Smooth muscle cell (in vitro differentiated cells): Measurements from ENCODE around the gene ZNF664. TPM values are rescaled to one million over a fixed set of nuclear protein-coding genes. Genes with fewer than 3 reads are reported as not detected.

Experiments
- DNase-seq: peaks from one replicate; lab custom pipeline; 2025; ENCODE audit not compliant: unreplicated experiment; lab: John Stamatoyannopoulos, UW
- H2AFZ ChIP-seq: fragments of 200-600 bp; sonication (generic); 2 replicates; pipeline ENCODE4 v1.6.0; 2016; ENCODE audit warnings: antibody characterized with exemption, low read depth, mild to moderate bottlenecking
- H3F3A ChIP-seq: fragments of 200-600 bp; sonication (generic); 2 replicates; pipeline ENCODE4 v1.6.0; 2017; ENCODE audit warnings: antibody characterized with exemption, low read depth
- H3K27ac ChIP-seq: fragments of 200-600 bp; sonication (generic); 2 replicates; pipeline ENCODE4 v1.5.1; 2016; ENCODE audit warnings: low read depth, mild to moderate bottlenecking
- H3K27me3 ChIP-seq: fragments of 200-600 bp; sonication (generic); 2 replicates; pipeline ENCODE4 v1.6.1; 2016; ENCODE audit warnings: low read depth, mild to moderate bottlenecking
- H3K36me3 ChIP-seq: fragments of 200-600 bp; sonication (generic); 2 replicates; pipeline ENCODE4 v1.5.1; 2016; ENCODE audit warnings: low read depth
- H3K4me1 ChIP-seq: fragments of 200-600 bp; sonication (generic); 2 replicates; pipeline ENCODE4 v1.5.1; 2016; ENCODE audit warnings: low read depth
- H3K4me2 ChIP-seq: fragments of 200-600 bp; sonication (generic); 2 replicates; pipeline ENCODE4 v1.6.0; 2016; ENCODE audit warnings: mild to moderate bottlenecking
- H3K4me3 ChIP-seq: fragments of 200-600 bp; sonication (generic); 2 replicates; pipeline ENCODE4 v1.5.1; 2016; ENCODE audit warnings: mild to moderate bottlenecking
- H3K79me2 ChIP-seq: fragments of 200-600 bp; sonication (generic); 2 replicates; pipeline ENCODE4 v1.6.0; 2016; ENCODE audit warnings: low read depth, mild to moderate bottlenecking
- H3K9ac ChIP-seq: fragments of 200-600 bp; sonication (generic); 2 replicates; pipeline ENCODE4 v1.6.0; 2016; ENCODE audit warnings: low read depth
- H3K9me3 ChIP-seq: fragments of 200-600 bp; sonication (generic); replicated peaks from 2 replicates; pipeline ENCODE4 v1.5.1; 2016; ENCODE audit warnings: low read depth
- H4K20me1 ChIP-seq: fragments of 200-600 bp; sonication (generic); 2 replicates; pipeline ENCODE4 v1.6.0; 2016; ENCODE audit warnings: low read depth
- WGBS: methylation state at CpG from one replicate; pipeline ENCODE4 v1.1.7; 2016; ENCODE audit warnings: low lambda C conversion rate; 5-methylcytosine and 5-hydroxymethylcytosine counted together
- polyA plus RNA-seq: library from polyadenylated mRNA; unstranded; fragments of >200 nt; fragmentation: Nextera tagmentation; extraction: Ambion mirVana; gene quantifications from 2 replicates; pipeline ENCODE4 v1.2.1, GENCODE V29; 2016
- total RNA-seq: library from RNA; depleted of rRNA; stranded (reverse); fragments of >200 nt; gene quantifications from 2 replicates; pipeline ENCODE4 v1.2.3, GENCODE V29; 2014
- TF ChIP-seq, protein P1 (sequence below): fragments of 200-600 bp; sonication (generic); IDR thresholded peaks from 2 replicates; pipeline ENCODE4 v1.5.1; 2017; ENCODE audit warnings: borderline replicate concordance, mild to moderate bottlenecking, antibody characterized with exemption; ENCODE audit not compliant: insufficient read depth, poor library complexity, severe bottlenecking

Gene ZNF664
- 39.2 and 47.7 TPM in 2 replicates for total RNA-seq
- 6.4 and 8.1 TPM in 2 replicates for polyA plus RNA-seq

GRCh38 chr12:123972457-123973401, at the start of gene ZNF664, which contains the start of gene CCDC92:
TSS of gene ZNF664 (plus strand) at chr12:123973215. CDS start at chr12:124012145, 38,930 bp downstream.
TSS of gene CCDC92 (minus strand) at chr12:123972831. CDS start at chr12:123944305, 28,526 bp downstream.
- WGBS = 4% methylated on average over 11 of the region's 138 CpGs
- Histone ChIP-seq H2AFZ (peak within 1 kb of the TSS; percentile 97), H3K27ac (peak within 1 kb of the TSS; percentile 51), H3K9ac (peak within 1 kb of the TSS; percentile 81), H3K4me3 (peak within 1 kb of the TSS; percentile 92), H3K9me3 (no peaks in the 10 kb centered on the region), H4K20me1 (peaks cover 48% of the 10 kb centered on the region), H3K4me2 (peak within 1 kb of the TSS; percentile 98), H3K27me3 (no peaks in the 10 kb centered on the region), H3K79me2 (peaks cover 73% of the 10 kb centered on the region), H3K36me3 (no peaks in the 10 kb centered on the region), H3F3A (no peaks in the 10 kb centered on the region), H3K4me1 (peaks cover 20% of the 10 kb centered on the region)
- DNase-seq = peak; percentile 86
- TF ChIP-seq, protein P1, sequence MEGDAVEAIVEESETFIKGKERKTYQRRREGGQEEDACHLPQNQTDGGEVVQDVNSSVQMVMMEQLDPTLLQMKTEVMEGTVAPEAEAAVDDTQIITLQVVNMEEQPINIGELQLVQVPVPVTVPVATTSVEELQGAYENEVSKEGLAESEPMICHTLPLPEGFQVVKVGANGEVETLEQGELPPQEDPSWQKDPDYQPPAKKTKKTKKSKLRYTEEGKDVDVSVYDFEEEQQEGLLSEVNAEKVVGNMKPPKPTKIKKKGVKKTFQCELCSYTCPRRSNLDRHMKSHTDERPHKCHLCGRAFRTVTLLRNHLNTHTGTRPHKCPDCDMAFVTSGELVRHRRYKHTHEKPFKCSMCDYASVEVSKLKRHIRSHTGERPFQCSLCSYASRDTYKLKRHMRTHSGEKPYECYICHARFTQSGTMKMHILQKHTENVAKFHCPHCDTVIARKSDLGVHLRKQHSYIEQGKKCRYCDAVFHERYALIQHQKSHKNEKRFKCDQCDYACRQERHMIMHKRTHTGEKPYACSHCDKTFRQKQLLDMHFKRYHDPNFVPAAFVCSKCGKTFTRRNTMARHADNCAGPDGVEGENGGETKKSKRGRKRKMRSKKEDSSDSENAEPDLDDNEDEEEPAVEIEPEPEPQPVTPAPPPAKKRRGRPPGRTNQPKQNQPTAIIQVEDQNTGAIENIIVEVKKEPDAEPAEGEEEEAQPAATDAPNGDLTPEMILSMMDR = no peak

GRCh38 chr12:123923927-123924326, 49.1 kb upstream of the ZNF664 start:
- no peak overlapping the region for H3K27ac ChIP-seq
- H3K36me3 ChIP-seq = no peaks in the 10 kb centered on the region
- no peak overlapping the region for H3K4me3 ChIP-seq
- no peaks in the 10 kb centered on the region for H3K9me3 ChIP-seq
- H3K4me2 ChIP-seq = no peak overlapping the region
- no peak overlapping the region for H3K9ac ChIP-seq
- H3K79me2 ChIP-seq = no peaks in the 10 kb centered on the region
- no peak for DNase-seq
- 57% methylated on average over 7 of the region's 7 CpGs for WGBS
- no peak overlapping the region for H2AFZ ChIP-seq
- H3F3A ChIP-seq = no peaks in the 10 kb centered on the region
- TF ChIP-seq, protein P1 = no peak
- H4K20me1 ChIP-seq = no peaks in the 10 kb centered on the region
- H3K4me1 ChIP-seq = no peaks in the 10 kb centered on the region
- no peaks in the 10 kb centered on the region for H3K27me3 ChIP-seq

- Histone ChIP-seq H3K27ac (no peak overlapping the region), H3K9me3 (no peaks in the 10 kb centered on the region), H3K79me2 (no peaks in the 10 kb centered on the region), H3K36me3 (no peaks in the 10 kb centered on the region), H2AFZ (no peak overlapping the region), H3K4me1 (no peaks in the 10 kb centered on the region), H4K20me1 (no peaks in the 10 kb centered on the region), H3K4me3 (no peak overlapping the region), H3K27me3 (no peaks in the 10 kb centered on the region), H3F3A (no peaks in the 10 kb centered on the region), H3K4me2 (no peak overlapping the region), H3K9ac (no peak overlapping the region)
- DNase-seq = no peak
- TF ChIP-seq, protein P1 = no peak
- WGBS = 94% methylated on average over 4 of the region's 4 CpGs
Observed at GRCh38 chr12:123924539-123924938, 48.5 kb upstream of the ZNF664 start.
